HUES48 (cell line): ENCODE results near the gene ASIP.
"Not testable (repeated sequence)": the region's sequence is repeated elsewhere in the genome, so short reads cannot be mapped to it uniquely, and the experiment has no call there.

Experiments
- H3K27ac ChIP-seq: one replicate; pipeline ENCODE4 v1.7.0; 2013; ENCODE audit warnings: low read depth, low read length, inconsistent platforms
- H3K27me3 ChIP-seq: 2 replicates; pipeline ENCODE4 v1.6.1; 2013; ENCODE audit warnings: mild to moderate bottlenecking, low read length; ENCODE audit not compliant: control insufficient read depth, insufficient read depth
- H3K36me3 ChIP-seq: 2 replicates; pipeline ENCODE4 v1.6.1; 2013; ENCODE audit warnings: low read length; ENCODE audit not compliant: control insufficient read depth, insufficient read depth
- H3K4me1 ChIP-seq: 2 replicates; pipeline ENCODE4 v1.6.1; 2013; ENCODE audit warnings: mild to moderate bottlenecking, low read length; ENCODE audit not compliant: control insufficient read depth, insufficient read depth
- H3K4me3 ChIP-seq: 2 replicates; pipeline ENCODE4 v1.5.1; 2013; ENCODE audit warnings: mild to moderate bottlenecking, low read depth, low read length
- H3K9ac ChIP-seq: 2 replicates; pipeline ENCODE4 v1.6.1; 2013; ENCODE audit warnings: mild to moderate bottlenecking, low read depth, low read length, moderate library complexity
- H3K9me3 ChIP-seq: 2 replicates; pipeline ENCODE4 v1.6.1; 2013; ENCODE audit warnings: low read length; ENCODE audit not compliant: control insufficient read depth, insufficient read depth

ASIP gene

GRCh38 chr20:34285450-34285849 lies 44.2 kb downstream of the ASIP start:
- H3K27me3 ChIP-seq, result no peaks in the 10 kb centered on the region
- no peak overlapping the region for H3K27ac ChIP-seq
- H3K36me3 ChIP-seq, result peaks cover 95% of the 10 kb centered on the region
- no peak overlapping the region for H3K4me3 ChIP-seq
- no peaks in the 10 kb centered on the region for H3K9me3 ChIP-seq
- H3K4me1 ChIP-seq, result no peaks in the 10 kb centered on the region
- no peak overlapping the region for H3K9ac ChIP-seq

DNA sequence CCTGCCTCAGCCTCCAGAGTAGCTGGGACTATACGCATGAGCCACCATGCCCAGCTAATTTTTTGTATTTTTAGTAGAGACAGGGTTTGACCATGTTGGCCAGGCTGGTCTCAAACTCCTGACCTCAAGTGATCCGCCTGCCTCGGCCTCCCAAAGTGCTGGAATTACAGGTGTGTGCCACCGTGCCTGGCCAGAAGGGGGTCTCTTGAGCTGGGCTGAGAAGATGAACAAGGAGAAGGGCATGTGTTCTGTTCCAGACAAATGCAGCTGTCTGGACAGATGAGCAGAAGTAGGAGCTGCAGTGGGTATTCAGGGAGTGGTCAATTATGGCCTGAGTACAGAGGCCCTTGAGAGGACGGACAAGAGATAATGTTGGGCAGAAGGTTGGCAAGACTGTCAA lies 46.3 kb downstream of the ASIP start:
- H3K27me3 ChIP-seq, H3K4me1 ChIP-seq, H3K4me3 ChIP-seq, H3K9me3 ChIP-seq, H3K27ac ChIP-seq, H3K9ac ChIP-seq: not testable (repeated sequence)
- H3K36me3 ChIP-seq, result peaks cover 95% of the 10 kb centered on the region

DNA sequence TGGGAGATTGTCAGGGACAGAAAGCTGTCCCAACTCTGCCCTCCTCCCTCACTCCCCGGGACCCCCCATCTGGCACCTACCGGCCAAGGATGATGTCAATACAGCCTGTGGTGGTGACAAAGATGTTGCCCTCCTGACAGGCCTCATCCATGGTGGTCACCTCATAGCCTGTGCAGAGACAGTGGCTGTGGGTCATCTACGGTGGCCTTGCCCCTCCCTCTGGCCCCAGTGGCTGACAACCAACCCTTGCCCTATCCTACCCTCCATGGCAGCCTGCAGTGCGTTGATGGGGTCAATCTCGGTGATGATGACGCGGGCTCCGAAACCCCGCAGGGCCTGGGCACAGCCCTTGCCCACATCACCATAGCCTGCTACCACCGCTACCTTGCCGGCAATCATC lies 49.2 kb downstream of the ASIP start:
- peaks cover 95% of the 10 kb centered on the region for H3K36me3 ChIP-seq
- H3K4me1 ChIP-seq, result no peaks in the 10 kb centered on the region
- no peaks in the 10 kb centered on the region for H3K27me3 ChIP-seq
- no peak overlapping the region for H3K4me3 ChIP-seq
- no peak overlapping the region for H3K27ac ChIP-seq
- no peaks in the 10 kb centered on the region for H3K9me3 ChIP-seq
- H3K9ac ChIP-seq, result no peak overlapping the region

DNA sequence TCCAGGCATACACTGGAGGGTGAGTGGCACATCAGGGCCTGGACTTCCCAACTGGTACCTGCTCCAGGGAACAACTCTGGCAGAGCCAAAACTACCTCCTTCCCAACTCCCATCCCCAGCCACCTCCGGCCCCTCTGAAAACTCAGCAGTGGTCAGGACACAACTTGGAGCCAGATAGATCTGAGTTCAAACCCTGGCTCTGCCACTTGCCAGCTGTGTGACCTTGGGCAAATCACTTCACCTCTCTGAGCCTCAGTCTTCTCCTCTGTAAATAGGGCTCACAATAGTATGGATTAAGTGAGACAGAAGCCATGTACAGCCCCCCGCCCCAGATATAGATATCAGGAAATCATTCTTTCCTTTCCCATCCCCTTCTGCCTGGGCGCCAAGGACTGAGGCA lies 51.3 kb downstream of the ASIP start:
- Histone ChIP-seq H3K4me1 (no peaks in the 10 kb centered on the region), H3K4me3 (no peak overlapping the region), H3K27me3 (no peaks in the 10 kb centered on the region), H3K36me3 (peaks cover 87% of the 10 kb centered on the region), H3K9ac (no peak overlapping the region), H3K27ac (no peak overlapping the region), H3K9me3 (no peaks in the 10 kb centered on the region)

DNA sequence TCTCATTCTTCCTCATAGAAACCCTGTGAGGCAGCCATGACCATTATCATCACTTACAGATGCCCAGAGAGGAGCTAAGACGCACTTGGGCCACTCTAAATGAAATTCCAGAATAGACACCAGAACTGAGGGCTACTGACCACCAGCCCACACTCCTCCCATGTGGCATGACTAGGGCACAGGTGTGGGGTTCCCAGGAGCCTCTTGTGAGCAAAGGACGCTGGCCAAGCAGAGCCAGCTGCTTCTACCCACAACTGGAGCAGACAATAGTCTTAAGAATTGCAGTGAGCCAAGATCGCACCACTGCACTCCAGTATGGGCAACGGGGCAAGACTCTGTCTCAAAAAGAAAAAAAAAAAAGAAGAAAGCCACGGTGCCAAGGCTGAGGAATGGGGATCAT lies 51.9 kb downstream of the ASIP start:
- Histone ChIP-seq H3K27me3 (no peaks in the 10 kb centered on the region), H3K27ac (no peak overlapping the region), H3K4me3 (no peak overlapping the region), H3K9ac (no peak overlapping the region), H3K9me3 (no peaks in the 10 kb centered on the region), H3K36me3 (peaks cover 81% of the 10 kb centered on the region), H3K4me1 (no peaks in the 10 kb centered on the region)

- peaks cover 77% of the 10 kb centered on the region for H3K36me3 ChIP-seq
Measured at GRCh38 chr20:34293589-34293988, 52.4 kb downstream of the ASIP start.

DNA sequence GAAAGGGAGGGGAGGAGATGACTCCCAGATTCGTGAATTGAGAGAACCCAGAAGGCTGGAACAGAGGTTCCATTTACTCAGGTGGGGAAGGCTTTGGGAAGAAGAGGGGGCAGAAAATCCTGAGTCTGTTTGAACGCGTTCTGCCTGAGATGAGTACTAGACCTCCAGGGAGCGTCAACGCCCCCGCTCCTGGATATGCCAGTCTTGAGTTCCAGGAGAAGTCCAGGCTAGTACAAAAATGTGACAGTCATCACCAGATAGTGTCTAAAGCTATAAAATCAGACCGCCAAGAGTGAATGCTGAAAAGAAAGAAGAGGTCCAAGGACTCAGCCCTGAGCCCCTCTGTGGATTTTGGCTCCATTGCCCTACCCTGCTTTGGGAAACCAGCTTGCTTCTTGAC lies 53.3 kb downstream of the ASIP start:
- no peaks in the 10 kb centered on the region for H3K4me1 ChIP-seq
- no peak overlapping the region for H3K9ac ChIP-seq
- no peaks in the 10 kb centered on the region for H3K27me3 ChIP-seq
- H3K27ac ChIP-seq, result no peak overlapping the region
- peaks cover 70% of the 10 kb centered on the region for H3K36me3 ChIP-seq
- H3K9me3 ChIP-seq, result no peaks in the 10 kb centered on the region
- H3K4me3 ChIP-seq, result no peak overlapping the region

More at GRCh38 chr20:34293589-34293988, 52.4 kb downstream of the ASIP start:
- Histone ChIP-seq H3K9ac (no peak overlapping the region), H3K27ac (no peak overlapping the region), H3K4me1 (no peaks in the 10 kb centered on the region), H3K27me3 (no peaks in the 10 kb centered on the region), H3K9me3 (no peaks in the 10 kb centered on the region), H3K4me3 (no peak overlapping the region)

GRCh38 chr20:34295284-34295683 lies 54.1 kb downstream of the ASIP start:
- H3K27ac ChIP-seq, result no peak overlapping the region
- no peaks in the 10 kb centered on the region for H3K9me3 ChIP-seq
- no peak overlapping the region for H3K9ac ChIP-seq
- peaks cover 65% of the 10 kb centered on the region for H3K36me3 ChIP-seq
- no peak overlapping the region for H3K4me3 ChIP-seq
- H3K27me3 ChIP-seq, result no peaks in the 10 kb centered on the region
- H3K4me1 ChIP-seq, result no peaks in the 10 kb centered on the region

DNA sequence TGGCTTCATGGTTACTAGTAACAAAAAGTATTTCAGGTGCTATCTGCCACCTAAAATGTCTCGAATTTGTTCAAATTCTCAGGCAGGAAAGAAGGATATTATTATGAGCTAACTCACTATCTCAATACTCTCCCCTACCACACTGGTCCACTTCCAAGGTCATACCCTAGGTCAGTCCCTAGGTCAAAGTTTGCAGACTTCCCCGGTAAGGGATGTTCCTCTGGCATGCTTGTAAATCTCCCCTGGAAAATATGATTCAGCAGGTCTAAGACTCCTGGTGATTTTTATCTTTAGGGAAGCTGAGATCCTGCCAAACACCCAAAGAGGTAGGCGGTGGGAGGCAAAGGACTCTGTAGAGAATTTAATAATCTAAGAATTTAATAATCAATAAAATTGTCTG lies 55.2 kb downstream of the ASIP start:
- Histone ChIP-seq H3K9ac (no peak overlapping the region), H3K27ac (no peak overlapping the region), H3K9me3 (no peaks in the 10 kb centered on the region), H3K4me3 (no peak overlapping the region), H3K4me1 (peaks cover 3% of the 10 kb centered on the region; the same call in 1 of the 2 replicates), H3K36me3 (peaks cover 61% of the 10 kb centered on the region), H3K27me3 (no peaks in the 10 kb centered on the region)

GRCh38 chr20:34298294-34298784 lies 57.1 kb downstream of the ASIP start:
- H3K4me1 ChIP-seq, H3K27me3 ChIP-seq, H3K9me3 ChIP-seq, H3K9ac ChIP-seq, H3K4me3 ChIP-seq, H3K27ac ChIP-seq: not testable (repeated sequence)
- H3K36me3 ChIP-seq, result peaks cover 45% of the 10 kb centered on the region

- H3K27ac ChIP-seq, result no peak overlapping the region
- no peaks in the 10 kb centered on the region for H3K27me3 ChIP-seq
- H3K9me3 ChIP-seq, result no peaks in the 10 kb centered on the region
- H3K36me3 ChIP-seq, result peaks cover 31% of the 10 kb centered on the region
- no peak overlapping the region for H3K9ac ChIP-seq
- H3K4me3 ChIP-seq, result no peak overlapping the region
- peaks cover 7% of the 10 kb centered on the region; the same call in 1 of the 2 replicates for H3K4me1 ChIP-seq
Measured at GRCh38 chr20:34299556-34300255, 58.5 kb downstream of the ASIP start.
